ENCODE measurements around the gene MST1.

DNA sequence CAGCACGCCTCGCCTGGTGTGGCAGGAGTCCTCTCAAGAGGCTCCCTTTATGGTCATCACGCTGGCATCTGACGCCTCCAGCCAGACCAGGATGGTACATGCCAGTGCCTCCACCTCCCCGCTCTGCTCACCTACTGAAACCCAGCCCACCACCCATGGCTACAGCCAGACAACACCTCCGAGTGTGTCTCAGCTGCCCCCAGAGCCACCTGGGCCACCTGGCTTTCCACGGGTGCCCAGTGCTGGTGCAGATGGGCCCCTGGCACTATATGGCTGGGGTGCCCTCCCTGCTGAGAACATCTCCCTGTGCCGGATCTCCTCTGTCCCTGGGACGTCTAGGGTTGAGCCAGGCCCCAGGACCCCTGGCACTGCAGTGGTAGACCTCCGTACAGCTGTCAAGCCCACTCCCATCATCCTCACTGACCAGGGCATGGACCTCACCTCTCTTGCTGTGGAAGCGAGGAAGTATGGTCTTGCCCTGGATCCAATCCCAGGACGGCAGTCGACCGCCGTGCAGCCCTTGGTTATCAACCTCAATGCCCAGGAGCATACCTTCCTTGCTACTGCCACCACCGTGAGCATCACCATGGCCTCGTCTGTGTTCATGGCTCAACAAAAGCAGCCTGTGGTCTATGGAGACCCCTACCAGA is 35.0 kb downstream of the MST1 start:
- TF ChIP-seq POLR2A (IDR thresholded peaks at IDR 0.05), result no peak
- TF ChIP-seq, protein P1, sequence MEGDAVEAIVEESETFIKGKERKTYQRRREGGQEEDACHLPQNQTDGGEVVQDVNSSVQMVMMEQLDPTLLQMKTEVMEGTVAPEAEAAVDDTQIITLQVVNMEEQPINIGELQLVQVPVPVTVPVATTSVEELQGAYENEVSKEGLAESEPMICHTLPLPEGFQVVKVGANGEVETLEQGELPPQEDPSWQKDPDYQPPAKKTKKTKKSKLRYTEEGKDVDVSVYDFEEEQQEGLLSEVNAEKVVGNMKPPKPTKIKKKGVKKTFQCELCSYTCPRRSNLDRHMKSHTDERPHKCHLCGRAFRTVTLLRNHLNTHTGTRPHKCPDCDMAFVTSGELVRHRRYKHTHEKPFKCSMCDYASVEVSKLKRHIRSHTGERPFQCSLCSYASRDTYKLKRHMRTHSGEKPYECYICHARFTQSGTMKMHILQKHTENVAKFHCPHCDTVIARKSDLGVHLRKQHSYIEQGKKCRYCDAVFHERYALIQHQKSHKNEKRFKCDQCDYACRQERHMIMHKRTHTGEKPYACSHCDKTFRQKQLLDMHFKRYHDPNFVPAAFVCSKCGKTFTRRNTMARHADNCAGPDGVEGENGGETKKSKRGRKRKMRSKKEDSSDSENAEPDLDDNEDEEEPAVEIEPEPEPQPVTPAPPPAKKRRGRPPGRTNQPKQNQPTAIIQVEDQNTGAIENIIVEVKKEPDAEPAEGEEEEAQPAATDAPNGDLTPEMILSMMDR (IDR thresholded peaks at IDR 0.05), result no peak
